Chondrocyte (in vitro differentiated cells): Measurements from ENCODE around the gene CSK. TPM values are rescaled to one million over a fixed set of nuclear protein-coding genes. Genes with fewer than 3 reads are reported as not detected.
"Not testable (repeated sequence)": the region's sequence is repeated elsewhere in the genome, so short reads cannot be mapped to it uniquely, and the experiment has no call there.

Source experiments
- DNase-seq: peaks from one replicate; pipeline ENCODE4 v3.0.0; 2021; ENCODE audit warnings: mixed read lengths, low spot score
- H3K27ac Mint-ChIP-seq: one replicate; pipeline ENCODE4 v1.8.0; 2021; ENCODE audit warnings: mild to moderate bottlenecking, moderate library complexity, mixed read lengths; ENCODE audit not compliant: unreplicated experiment
- H3K27me3 Mint-ChIP-seq: 2 replicates; pipeline ENCODE4 v1.8.0; 2021; ENCODE audit warnings: low read depth, mixed read lengths
- H3K36me3 Mint-ChIP-seq: 2 replicates; pipeline ENCODE4 v1.8.0; 2021; ENCODE audit warnings: low read depth, mixed read lengths
- H3K4me1 Mint-ChIP-seq: 2 replicates; pipeline ENCODE4 v1.8.0; 2021; ENCODE audit warnings: low read depth, mild to moderate bottlenecking, mixed read lengths
- H3K4me3 Mint-ChIP-seq: one replicate; pipeline ENCODE4 v1.8.0; 2021; ENCODE audit warnings: mild to moderate bottlenecking, moderate library complexity, mixed read lengths; ENCODE audit not compliant: unreplicated experiment
- H3K9me3 Mint-ChIP-seq: 2 replicates; pipeline ENCODE4 v1.8.0; 2021; ENCODE audit warnings: low read depth, mixed read lengths
- total RNA-seq: library from RNA; stranded (reverse); gene quantifications from 3 replicates; pipeline ENCODE4 v1.2.1, GENCODE V29; 2021
- TF ChIP-seq, protein P1 (sequence below): fragments of 200-600 bp; sonication (generic); IDR thresholded peaks from 2 replicates; pipeline ENCODE4 v1.5.0; 2021; ENCODE audit warnings: antibody characterized with exemption, mild to moderate bottlenecking, moderate library complexity

Gene CSK
- total RNA-seq, 1 donor from 2014 or later: 39.9 TPM

DNA sequence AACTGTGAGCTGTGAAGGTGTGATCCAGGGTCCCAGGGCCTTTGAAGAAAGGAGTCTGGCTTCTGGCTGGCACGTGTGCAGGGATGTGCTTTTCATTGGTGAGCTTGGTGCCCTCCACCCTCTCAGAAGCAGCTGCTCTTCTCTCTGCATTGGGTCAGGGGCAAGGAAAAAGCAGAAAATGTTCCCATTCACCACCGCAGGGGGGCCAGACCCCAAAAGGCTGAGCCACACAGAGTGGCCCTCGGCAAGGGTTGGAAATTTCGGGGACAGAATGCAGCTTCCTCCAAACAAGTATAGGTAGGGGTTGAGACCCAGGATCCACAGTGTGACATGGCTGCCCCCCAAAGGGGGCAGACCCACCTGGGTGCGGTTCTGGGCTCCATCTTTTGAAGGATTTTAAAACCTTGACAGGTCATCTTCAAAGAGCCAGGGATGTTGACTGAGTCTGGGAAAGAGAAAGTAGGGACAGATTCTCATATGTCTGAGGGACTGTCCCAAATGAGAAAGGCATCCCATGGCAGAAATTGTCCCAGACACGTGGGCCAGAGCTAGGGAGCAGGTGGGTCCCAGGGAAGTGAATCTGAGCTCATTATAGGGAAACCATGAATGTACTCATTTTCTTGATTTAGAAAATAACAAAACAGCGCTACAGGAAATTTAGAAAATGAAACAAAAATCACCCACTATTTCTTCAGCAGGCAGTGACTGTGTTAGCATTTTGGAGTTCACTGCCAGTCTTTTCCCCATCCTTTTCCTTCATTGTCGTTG is 2.7 kb downstream of the CSK start:
- Mint-ChIP-seq H3K36me3 (peaks cover 1% of the 10 kb centered on the region), H3K4me1 (peaks cover 63% of the 10 kb centered on the region), H3K9me3 (no peaks in the 10 kb centered on the region), H3K27ac (peak overlapping the region; percentile 36), H3K27me3 (no peaks in the 10 kb centered on the region), H3K4me3 (no peak overlapping the region)
- DNase-seq: no peak
- TF ChIP-seq, protein P1, sequence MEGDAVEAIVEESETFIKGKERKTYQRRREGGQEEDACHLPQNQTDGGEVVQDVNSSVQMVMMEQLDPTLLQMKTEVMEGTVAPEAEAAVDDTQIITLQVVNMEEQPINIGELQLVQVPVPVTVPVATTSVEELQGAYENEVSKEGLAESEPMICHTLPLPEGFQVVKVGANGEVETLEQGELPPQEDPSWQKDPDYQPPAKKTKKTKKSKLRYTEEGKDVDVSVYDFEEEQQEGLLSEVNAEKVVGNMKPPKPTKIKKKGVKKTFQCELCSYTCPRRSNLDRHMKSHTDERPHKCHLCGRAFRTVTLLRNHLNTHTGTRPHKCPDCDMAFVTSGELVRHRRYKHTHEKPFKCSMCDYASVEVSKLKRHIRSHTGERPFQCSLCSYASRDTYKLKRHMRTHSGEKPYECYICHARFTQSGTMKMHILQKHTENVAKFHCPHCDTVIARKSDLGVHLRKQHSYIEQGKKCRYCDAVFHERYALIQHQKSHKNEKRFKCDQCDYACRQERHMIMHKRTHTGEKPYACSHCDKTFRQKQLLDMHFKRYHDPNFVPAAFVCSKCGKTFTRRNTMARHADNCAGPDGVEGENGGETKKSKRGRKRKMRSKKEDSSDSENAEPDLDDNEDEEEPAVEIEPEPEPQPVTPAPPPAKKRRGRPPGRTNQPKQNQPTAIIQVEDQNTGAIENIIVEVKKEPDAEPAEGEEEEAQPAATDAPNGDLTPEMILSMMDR: no peak

GRCh38 chr15:74785194-74786032 is 3.5 kb downstream of the CSK start:
- Mint-ChIP-seq H3K27ac (no peak overlapping the region), H3K4me3 (no peak overlapping the region), H3K4me1 (peaks cover 71% of the 10 kb centered on the region), H3K36me3 (peaks cover 1% of the 10 kb centered on the region), H3K27me3 (no peaks in the 10 kb centered on the region), H3K9me3 (no peaks in the 10 kb centered on the region)
- TF ChIP-seq, protein P1: no peak
- DNase-seq: no peak

DNA sequence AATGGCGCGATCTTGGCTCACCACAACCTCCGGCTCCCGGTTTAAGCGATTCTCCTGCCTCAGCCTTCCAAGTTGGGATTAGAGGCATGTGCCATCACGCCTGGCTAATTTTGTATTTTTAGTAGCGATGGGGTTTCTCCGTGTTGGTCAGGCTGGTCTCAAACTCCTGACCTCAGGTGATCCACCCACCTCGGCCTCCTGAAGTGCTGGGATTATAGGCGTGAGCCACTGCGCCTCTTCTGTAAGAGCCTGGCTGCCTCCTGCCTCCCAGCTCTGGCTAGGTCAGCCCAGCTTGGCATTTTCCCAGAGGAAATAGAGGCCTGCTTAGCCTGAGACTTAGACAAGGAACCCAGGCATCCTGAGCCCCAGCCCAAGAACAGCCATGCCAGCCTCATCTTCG is 4.2 kb downstream of the CSK start:
- DNase-seq, H3K9me3 Mint-ChIP-seq, H3K27ac Mint-ChIP-seq, H3K4me3 Mint-ChIP-seq, H3K36me3 Mint-ChIP-seq, H3K27me3 Mint-ChIP-seq: not testable (repeated sequence)
- peaks cover 73% of the 10 kb centered on the region for H3K4me1 Mint-ChIP-seq

- no peaks in the 10 kb centered on the region for H3K9me3 Mint-ChIP-seq
These were observed 4.8 kb downstream of the CSK start for GRCh38 chr15:74786551-74787165.

DNA sequence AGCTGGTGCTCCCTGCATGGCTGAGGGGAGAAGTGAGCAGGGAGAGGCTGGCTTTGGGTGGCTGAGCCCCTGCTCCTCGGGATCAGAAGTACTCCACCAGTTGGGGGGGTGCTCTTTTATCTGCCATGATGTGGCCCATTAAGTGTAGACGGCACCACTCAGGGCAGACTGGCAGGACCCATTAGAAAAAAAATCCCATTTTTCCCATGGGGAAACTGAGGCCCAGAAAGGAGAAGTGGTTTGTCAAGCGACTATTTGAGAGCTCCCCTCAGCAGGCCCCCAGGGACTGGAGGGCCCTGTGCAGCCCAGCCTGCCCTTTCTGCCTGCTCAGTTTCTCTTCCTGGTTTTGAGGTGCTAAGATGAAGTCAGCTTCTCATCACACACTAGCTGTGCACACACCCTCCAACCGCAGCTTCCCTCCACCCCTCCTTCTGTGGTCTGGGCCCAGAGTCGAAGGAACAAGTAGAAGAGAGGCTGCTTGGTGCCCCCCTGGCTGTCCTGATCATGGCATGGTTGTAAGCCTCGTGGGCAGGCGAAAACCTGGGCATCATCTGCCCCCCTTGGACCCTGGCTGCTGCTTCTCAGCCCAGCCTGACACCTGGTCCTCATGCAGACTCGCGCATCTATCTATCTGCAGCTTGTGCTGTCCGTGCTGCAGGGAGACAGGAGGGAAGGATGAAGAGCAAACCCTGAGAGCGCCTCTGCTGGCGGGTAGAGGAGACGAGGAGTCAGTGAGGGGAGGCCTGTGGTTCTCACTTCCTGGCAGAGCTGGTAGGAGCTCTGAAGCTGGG is 5.6 kb downstream of the CSK start:
- DNase-seq: no peak
- H3K4me1 Mint-ChIP-seq: peaks cover 79% of the 10 kb centered on the region
- TF ChIP-seq, protein P1: peak; percentile 78
- no peaks in the 10 kb centered on the region for H3K27me3 Mint-ChIP-seq
- H3K27ac Mint-ChIP-seq: peak overlapping the region; percentile 84
- peaks cover 1% of the 10 kb centered on the region for H3K36me3 Mint-ChIP-seq
- no peak overlapping the region for H3K4me3 Mint-ChIP-seq
- H3K9me3 Mint-ChIP-seq: no peaks in the 10 kb centered on the region

More at GRCh38 chr15:74786551-74787165, 4.8 kb downstream of the CSK start:
- DNase-seq: no peak
- Mint-ChIP-seq H3K36me3 (peaks cover 1% of the 10 kb centered on the region), H3K4me3 (no peak overlapping the region), H3K27ac (no peak overlapping the region), H3K27me3 (no peaks in the 10 kb centered on the region), H3K4me1 (peaks cover 73% of the 10 kb centered on the region)
- TF ChIP-seq, protein P1: no peak
